ENCODE data around the gene UGT1A7.

GRCh38 chr2:233772583-233772982 lies 90.9 kb downstream of the UGT1A7 start:
- TF ChIP-seq EZH2phosphoT487 (IDR thresholded peaks at IDR 0.05; ENCODE audit: borderline replicate concordance) (no peak), CTCF (conservative IDR thresholded peaks at IDR 0.05; ENCODE audit: low read length) (peak; percentile 37)

All from Loucy (cell line).